H9 (cell line): ENCODE results near the gene AP1AR. TPM values are rescaled to one million over a fixed set of nuclear protein-coding genes. Genes with fewer than 3 reads are reported as not detected.

Experiments used
- DNase-seq: peaks from one replicate; pipeline ENCODE4 v3.0.0-alpha.2; 2017
- H2AFZ ChIP-seq: one replicate; pipeline ENCODE4 v1.6.1; 2013; ENCODE audit warnings: mild to moderate bottlenecking, low read length, control low read depth, moderate library complexity
- H2AK5ac ChIP-seq: 2 replicates; pipeline ENCODE4 v1.6.1; 2013; ENCODE audit warnings: low read length, control low read depth, mixed read lengths; ENCODE audit not compliant: insufficient read length
- H2BK120ac ChIP-seq: one replicate; pipeline ENCODE4 v1.6.1; 2013; ENCODE audit warnings: low read depth, mild to moderate bottlenecking, low read length, control low read depth, inconsistent platforms; ENCODE audit not compliant: poor library complexity, severe bottlenecking
- H2BK12ac ChIP-seq: 2 replicates; pipeline ENCODE4 v1.6.1; 2013; ENCODE audit warnings: low read length, control low read depth, mixed read lengths, low read depth; ENCODE audit not compliant: insufficient read length
- H2BK15ac ChIP-seq: 2 replicates; pipeline ENCODE4 v1.6.1; 2013; ENCODE audit warnings: low read depth, low read length, control low read depth
- H2BK20ac ChIP-seq: one replicate; pipeline ENCODE4 v1.6.1; 2013; ENCODE audit warnings: low read depth, mild to moderate bottlenecking, low read length, control low read depth, inconsistent platforms; ENCODE audit not compliant: poor library complexity, severe bottlenecking
- H2BK5ac ChIP-seq: 2 replicates; pipeline ENCODE4 v1.6.1; 2013; ENCODE audit warnings: low read length, control low read depth, mixed read lengths; ENCODE audit not compliant: insufficient read length
- H3K14ac ChIP-seq: 2 replicates; pipeline ENCODE4 v1.6.1; 2013; ENCODE audit warnings: low read length, control low read depth; ENCODE audit not compliant: insufficient read depth
- H3K18ac ChIP-seq: 2 replicates; pipeline ENCODE4 v1.6.1; 2013; ENCODE audit warnings: low read depth, mild to moderate bottlenecking, mixed read lengths, low read length, control low read depth; ENCODE audit not compliant: insufficient read length
- H3K23ac ChIP-seq: 2 replicates; pipeline ENCODE4 v1.6.1; 2013; ENCODE audit warnings: low read length, control low read depth, mixed read lengths, low read depth; ENCODE audit not compliant: insufficient read length
- H3K23me2 ChIP-seq: 2 replicates; pipeline ENCODE4 v1.6.1; 2013; ENCODE audit warnings: low read depth, mild to moderate bottlenecking, mixed read lengths, low read length, control low read depth; ENCODE audit not compliant: insufficient read length, poor library complexity, severe bottlenecking
- H3K27ac ChIP-seq: 2 replicates; pipeline ENCODE4 v1.5.1; 2013; ENCODE audit warnings: low read length, control low read depth, mixed read lengths, low read depth; ENCODE audit not compliant: insufficient read length
- H3K27me3 ChIP-seq: 2 replicates; pipeline ENCODE4 v1.6.1; 2013; ENCODE audit warnings: low read length, control low read depth, inconsistent platforms; ENCODE audit not compliant: insufficient read depth
- H3K4ac ChIP-seq: 2 replicates; pipeline ENCODE4 v1.6.1; 2013; ENCODE audit warnings: low read depth, mild to moderate bottlenecking, control low read depth, inconsistent platforms, low read length, moderate library complexity
- H3K4me1 ChIP-seq: 2 replicates; pipeline ENCODE4 v1.6.1; 2013; ENCODE audit warnings: low read length, control low read depth, inconsistent platforms; ENCODE audit not compliant: insufficient read depth
- H3K4me2 ChIP-seq: 2 replicates; pipeline ENCODE4 v1.6.1; 2013; ENCODE audit warnings: low read length, control low read depth, mixed read lengths; ENCODE audit not compliant: insufficient read length, insufficient read depth
- H3K56ac ChIP-seq: 2 replicates; pipeline ENCODE4 v1.6.1; 2013; ENCODE audit warnings: low read depth, mild to moderate bottlenecking, mixed read lengths, low read length, control low read depth; ENCODE audit not compliant: insufficient read length
- H3K79me1 ChIP-seq: 2 replicates; pipeline ENCODE4 v1.6.1; 2013; ENCODE audit warnings: low read depth, mild to moderate bottlenecking, moderate library complexity, low read length, control low read depth, inconsistent platforms; ENCODE audit not compliant: insufficient read depth, poor library complexity, severe bottlenecking
- H3K79me2 ChIP-seq: 2 replicates; pipeline ENCODE4 v1.6.1; 2013; ENCODE audit warnings: low read length, control low read depth, inconsistent platforms; ENCODE audit not compliant: insufficient read depth
- H3K9ac ChIP-seq: 2 replicates; pipeline ENCODE4 v1.6.1; 2013; ENCODE audit warnings: low read length, control low read depth, mixed read lengths; ENCODE audit not compliant: insufficient read length; ENCODE audit errors: extremely low read depth
- H3K9me3 ChIP-seq: one replicate; pipeline ENCODE4 v1.6.1; 2013; ENCODE audit warnings: low read depth, low read length, inconsistent platforms; ENCODE audit not compliant: control insufficient read depth
- H3T11ph ChIP-seq: one replicate; pipeline ENCODE4 v1.6.1; 2013; ENCODE audit warnings: mild to moderate bottlenecking, low read length, control low read depth, inconsistent platforms
- H4K20me1 ChIP-seq: one replicate; pipeline ENCODE4 v1.6.1; 2013; ENCODE audit not compliant: control insufficient read depth, insufficient read length, insufficient read depth
- H4K5ac ChIP-seq: 2 replicates; pipeline ENCODE4 v1.6.1; 2013; ENCODE audit warnings: low read depth, mild to moderate bottlenecking, mixed read lengths, low read length, control low read depth; ENCODE audit not compliant: insufficient read length
- H4K8ac ChIP-seq: replicated peaks from 2 replicates; pipeline ENCODE4 v1.6.1; 2013; ENCODE audit warnings: low read length, control low read depth, mixed read lengths, low read depth; ENCODE audit not compliant: insufficient read length
- H4K91ac ChIP-seq: 2 replicates; pipeline ENCODE4 v1.6.1; 2013; ENCODE audit warnings: low read depth, mild to moderate bottlenecking, moderate library complexity, mixed read lengths, low read length, control low read depth; ENCODE audit not compliant: insufficient read length
- H3K27ac Mint-ChIP-seq, 3 experiments: 2 replicates in 2 of 3; 3 replicates in 1 of 3; pipeline ENCODE4 v1.8.0; 2020 to 2021; ENCODE audit warnings: mixed read lengths in 3 of 3, mild to moderate bottlenecking in 1 of 3, moderate library complexity in 1 of 3
- H3K27me3 Mint-ChIP-seq: 2 replicates; pipeline ENCODE4 v1.8.0; 2021; ENCODE audit warnings: low read depth, mild to moderate bottlenecking, moderate library complexity, mixed read lengths
- H3K36me3 Mint-ChIP-seq, 3 experiments: 2 replicates in 2 of 3; 3 replicates in 1 of 3; pipeline ENCODE4 v1.8.0; 2020 to 2021; ENCODE audit warnings: low read depth in 3 of 3, mixed read lengths in 3 of 3; ENCODE audit not compliant: insufficient read depth in 1 of 3
- H3K4me1 Mint-ChIP-seq, 2 experiments: 2 replicates each; pipeline ENCODE4 v1.8.0; 2020; ENCODE audit warnings: mixed read lengths in 2 of 2
- H3K4me3 Mint-ChIP-seq, 2 experiments: 2 replicates in 1 of 2; 3 replicates in 1 of 2; pipeline ENCODE4 v1.8.0; 2020 to 2021; ENCODE audit warnings: mild to moderate bottlenecking in 2 of 2, mixed read lengths in 2 of 2, moderate library complexity in 1 of 2
- H3K9me3 Mint-ChIP-seq, 2 experiments: 2 replicates in 1 of 2; 3 replicates in 1 of 2; pipeline ENCODE4 v1.8.0; 2020; ENCODE audit warnings: mild to moderate bottlenecking in 2 of 2, mixed read lengths in 2 of 2, moderate library complexity in 1 of 2
- CTCF ChIP-seq: fragments of 200-600 bp; sonication (generic); conservative IDR thresholded peaks from 3 replicates; pipeline ENCODE4 v1.8.0; 2021; ENCODE audit warnings: antibody characterized with exemption, mild to moderate bottlenecking
- WGBS: extraction: QIAGEN DNeasy Blood & Tissue Kit; methylation state at CpG from one replicate; pipeline ENCODE4 v1.1.7; 2013; ENCODE audit warnings: missing lambda C conversion rate, low lambda C conversion rate, mixed read lengths; ENCODE audit not compliant: insufficient read length; ENCODE audit errors: extremely low coverage; 5-methylcytosine and 5-hydroxymethylcytosine counted together
- total RNA-seq: library from RNA; stranded (reverse); gene quantifications from 2 replicates; pipeline ENCODE4 v1.2.1, GENCODE V29; 2021

Gene AP1AR
- total RNA-seq, 1 experiment from 2014 or later, result 24.2 TPM

GRCh38 chr4:112277705-112278448 is 46.3 kb downstream of the AP1AR start:
- H3K27me3 ChIP-seq, result no peaks in the 10 kb centered on the region
- H4K20me1 ChIP-seq, result no peaks in the 10 kb centered on the region
- Mint-ChIP-seq H3K4me1 (0 out of 4 replicates have a peak, but pooled peaks cover 0 to 2% of the 10 kb centered on the region in 2 experiments), H3K9me3 (peaks cover 0 to 3% of the 10 kb centered on the region in 2 experiments; a peak in 2 of 5 replicates), H3K27me3 (peaks cover 3% of the 10 kb centered on the region), H3K4me3 (no peak overlapping the region), H3K36me3 (peaks cover 2 to 13% (median 4%) of the 10 kb centered on the region in 3 experiments; a peak in 4 of 7 replicates), H3K27ac (no peak overlapping the region)
- no peaks in the 10 kb centered on the region for H3K23me2 ChIP-seq
- H2BK5ac ChIP-seq, result no peak overlapping the region
- no peaks in the 10 kb centered on the region for H3K4me1 ChIP-seq
- H3T11ph ChIP-seq, result no peak overlapping the region
- H2BK15ac ChIP-seq, result no peak overlapping the region
- no peak overlapping the region for H3K4ac ChIP-seq
- no peak for DNase-seq
- no peak overlapping the region for H2AK5ac ChIP-seq
- H3K4me2 ChIP-seq, result no peak overlapping the region
- H3K56ac ChIP-seq, result no peak overlapping the region
- no peak overlapping the region for H2BK20ac ChIP-seq
- H2AFZ ChIP-seq, result no peak overlapping the region
- H3K14ac ChIP-seq, result no peak overlapping the region
- no peak overlapping the region for H4K91ac ChIP-seq
- no peak overlapping the region for H3K9ac ChIP-seq
- H3K23ac ChIP-seq, result no peak overlapping the region
- no peak overlapping the region for H3K27ac ChIP-seq
- no peaks in the 10 kb centered on the region for H3K9me3 ChIP-seq
- WGBS, result no CpG with 5 or more reads among the region's 10 CpGs
- no peak overlapping the region for H2BK120ac ChIP-seq
- no peaks in the 10 kb centered on the region for H3K79me2 ChIP-seq
- no peak overlapping the region for H2BK12ac ChIP-seq
- no peaks in the 10 kb centered on the region for H3K79me1 ChIP-seq
- H3K18ac ChIP-seq, result no peak overlapping the region
- H4K5ac ChIP-seq, result no peak overlapping the region
- H4K8ac ChIP-seq, result no peak overlapping the region
- no peak for TF ChIP-seq CTCF
